ENCODE measurements around the gene RGS6.

Gene RGS6

DNA sequence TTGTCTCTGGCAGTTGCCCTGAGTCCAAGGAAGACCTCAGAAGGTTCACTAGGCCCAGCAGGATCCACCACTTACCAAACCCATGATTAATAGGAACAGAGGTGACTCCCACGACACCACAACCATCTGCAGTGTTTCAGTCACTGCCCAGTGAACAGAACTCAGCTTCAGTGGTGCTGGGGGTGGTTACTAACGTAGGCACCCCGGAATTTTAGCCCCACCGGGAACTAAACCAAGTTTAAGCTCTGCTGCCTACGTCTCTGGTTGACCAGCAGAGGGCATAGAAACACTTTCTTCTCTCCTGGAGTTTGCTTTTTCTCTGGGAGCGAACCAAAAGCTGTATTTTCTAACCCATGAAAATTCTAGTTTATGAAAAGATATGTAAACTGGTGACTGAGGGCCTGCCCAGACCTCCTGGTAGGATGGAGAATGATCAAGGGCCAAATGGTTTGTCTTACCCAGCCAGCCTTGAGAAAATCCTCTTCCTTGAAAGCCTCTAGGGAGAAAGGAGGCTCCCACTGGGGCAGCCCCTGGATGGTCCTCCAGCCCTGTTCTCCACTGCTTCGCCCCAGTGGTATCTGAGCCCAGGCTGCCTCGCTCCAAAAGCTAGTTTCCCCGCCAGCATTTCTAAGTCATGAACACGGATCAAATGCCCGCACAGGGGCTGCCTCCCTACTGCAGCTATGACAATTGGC, 581.9 kb downstream of the RGS6 start:
- peak; percentile 32 for DNase-seq

DNA sequence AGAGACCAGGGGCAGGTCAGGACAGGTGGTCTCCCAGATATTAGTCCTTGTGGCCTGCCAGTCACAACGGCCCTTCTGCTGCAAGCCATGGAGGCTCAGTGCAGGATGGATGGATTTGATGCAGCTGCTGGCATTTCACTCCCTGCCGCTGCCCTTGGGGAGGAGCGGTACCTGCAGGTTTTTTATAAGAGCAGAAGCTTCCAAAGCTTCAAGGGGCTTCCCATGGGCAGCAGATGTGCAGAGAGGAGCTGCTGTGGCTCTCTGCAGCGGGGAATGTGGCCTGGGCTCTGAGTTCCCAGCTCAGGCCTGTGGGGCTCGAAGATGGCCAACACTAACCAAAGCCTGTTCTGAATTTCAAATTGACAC, 582.4 kb downstream of the RGS6 start:
- no peak for DNase-seq

DNA sequence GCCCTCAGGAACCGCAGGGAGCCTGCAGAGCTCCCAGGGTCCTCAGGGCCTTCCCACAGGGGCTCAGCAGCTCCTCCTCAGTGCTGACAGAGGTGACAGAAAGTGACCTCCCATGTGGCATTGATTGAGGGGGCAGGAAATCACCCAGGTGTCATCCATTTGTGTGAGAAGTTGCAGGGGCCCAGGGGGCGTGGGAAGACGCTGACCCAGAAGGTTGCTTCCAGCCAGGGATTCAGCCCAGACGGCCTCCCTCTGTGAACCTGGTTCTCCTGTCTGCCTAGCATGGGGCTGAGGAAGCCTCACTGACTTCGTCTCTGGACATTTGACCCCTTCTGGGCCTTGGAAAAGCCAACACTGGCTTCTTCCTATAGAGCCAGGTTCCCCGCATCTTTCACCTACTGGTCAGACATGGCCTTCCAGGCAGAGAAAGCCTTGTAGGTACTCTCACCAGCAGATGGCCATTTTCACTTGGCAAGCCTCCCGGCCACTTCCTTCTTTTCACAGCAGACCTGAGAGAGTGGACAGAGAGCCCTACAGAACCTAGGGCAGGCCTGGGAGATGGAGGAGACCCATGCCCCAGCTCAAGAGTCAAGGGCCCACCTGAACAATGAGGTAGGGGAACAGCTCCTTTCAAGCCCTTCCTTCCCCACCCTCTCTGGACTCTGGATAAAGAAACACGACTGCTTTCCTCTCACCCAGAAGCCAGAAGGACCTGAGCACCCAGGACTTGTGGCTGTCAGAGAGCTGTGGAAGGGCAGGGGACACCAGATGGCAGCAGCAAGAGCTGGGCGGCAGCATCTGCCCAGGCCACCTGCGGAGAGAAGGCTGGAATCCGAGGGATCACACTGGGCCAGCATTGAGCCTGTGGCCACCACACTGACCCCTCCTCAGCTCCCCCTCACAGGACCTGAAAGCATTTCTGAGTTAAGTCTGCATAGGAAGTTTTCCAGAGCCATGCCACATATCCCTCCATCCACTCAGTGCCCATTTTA, 583.8 kb downstream of the RGS6 start:
- DNase-seq = no peak

DNA sequence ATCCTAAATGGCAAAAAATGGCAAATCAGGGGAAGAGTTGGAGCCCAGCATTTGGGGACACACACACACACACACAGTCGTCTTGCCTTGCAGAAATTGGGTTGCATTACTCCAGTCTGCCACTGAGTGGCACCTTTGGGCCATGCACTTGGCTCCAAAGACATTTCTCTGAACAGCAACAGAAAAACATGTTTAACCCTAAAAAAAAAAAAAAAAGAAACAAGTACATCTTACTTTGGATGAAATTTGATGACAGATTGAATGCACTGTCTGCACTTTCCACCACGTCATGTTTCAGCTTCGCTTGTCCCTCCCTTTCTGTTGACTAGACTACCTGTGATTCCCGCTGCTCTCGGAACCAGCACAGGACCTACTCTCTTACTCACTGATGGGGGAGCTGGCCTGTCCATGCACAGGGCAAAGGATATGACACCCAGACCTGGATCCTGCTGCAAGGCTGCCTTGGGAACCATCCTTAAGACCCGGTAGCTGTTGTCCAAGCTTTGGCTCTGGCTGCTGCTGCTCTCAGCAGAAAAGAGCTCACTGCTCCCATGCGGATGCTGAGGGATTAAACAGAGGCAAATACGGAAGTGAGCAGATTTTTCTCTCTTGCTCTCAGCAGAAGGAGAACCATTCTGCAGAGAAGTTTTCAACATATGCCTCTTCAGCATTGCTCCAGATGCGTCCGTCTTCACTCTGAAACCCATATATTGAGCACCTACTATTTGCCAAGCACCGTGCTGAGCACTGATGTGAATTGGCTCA, 584.9 kb downstream of the RGS6 start:
- peak; percentile 65 for DNase-seq

DNA sequence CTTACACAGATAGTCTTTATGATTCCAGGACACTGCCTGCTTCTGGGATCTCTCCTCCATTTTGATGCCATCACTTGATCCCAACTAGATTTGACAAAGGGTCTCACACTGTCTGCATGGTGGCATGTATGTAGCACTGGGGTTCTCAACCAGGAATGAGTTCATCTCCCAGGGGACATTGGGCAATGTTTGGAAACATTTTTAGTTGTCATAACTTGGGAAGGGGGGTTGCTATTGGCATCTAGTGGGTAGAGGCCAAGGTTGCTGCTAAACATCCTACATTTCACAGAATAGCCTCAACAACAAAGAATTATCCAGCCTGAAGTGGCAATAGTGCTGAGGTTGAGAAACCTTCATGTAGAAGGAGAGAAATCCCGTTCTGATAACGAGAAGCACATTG, 585.5 kb downstream of the RGS6 start:
- no peak for DNase-seq

DNA sequence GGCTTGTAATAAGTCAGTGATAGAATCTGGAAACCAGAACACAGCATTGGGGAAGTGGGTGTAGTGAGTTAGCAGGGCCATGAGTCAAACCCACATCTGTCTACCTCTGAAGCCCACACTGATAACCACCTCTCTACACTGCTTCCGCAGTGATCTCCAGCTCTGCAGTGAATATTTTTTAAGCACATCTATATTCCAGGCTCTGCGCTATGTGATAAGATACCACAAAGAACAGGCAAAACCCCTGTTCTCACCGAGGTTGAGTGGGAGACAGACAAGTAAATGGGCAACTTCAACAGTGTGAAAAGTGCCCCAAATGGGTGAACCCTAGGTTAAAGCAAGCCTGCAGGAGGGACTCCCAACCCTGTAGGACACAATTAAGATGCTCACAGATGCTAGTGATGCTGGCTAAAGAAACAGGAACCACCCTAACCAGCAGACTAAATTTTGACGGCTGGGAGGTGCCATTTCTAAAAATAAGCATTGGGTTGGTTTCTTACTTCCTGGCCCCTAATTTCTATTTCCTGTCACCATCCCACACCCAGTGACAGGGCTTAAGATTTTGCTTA, 586.7 kb downstream of the RGS6 start:
- DNase-seq = peak; percentile 45

DNA sequence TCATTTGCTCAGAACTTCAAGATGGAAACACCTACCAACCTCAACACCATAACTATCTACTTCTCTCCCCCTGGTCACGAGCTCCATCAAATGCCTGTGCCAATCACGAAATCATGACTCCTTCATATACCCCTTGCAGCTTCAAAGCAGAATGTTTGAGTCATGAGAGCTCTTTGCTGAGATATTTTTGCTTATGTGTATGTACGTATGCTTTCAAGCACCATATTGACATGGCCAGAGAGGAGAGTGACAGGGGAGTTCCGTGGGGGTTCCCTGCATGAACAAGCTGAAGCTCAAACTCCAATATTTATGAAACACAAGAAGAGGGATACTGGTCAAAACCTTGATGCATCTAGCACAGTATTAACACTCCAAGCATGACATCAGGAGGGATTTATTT, 587.3 kb downstream of the RGS6 start:
- DNase-seq = no peak

DNA sequence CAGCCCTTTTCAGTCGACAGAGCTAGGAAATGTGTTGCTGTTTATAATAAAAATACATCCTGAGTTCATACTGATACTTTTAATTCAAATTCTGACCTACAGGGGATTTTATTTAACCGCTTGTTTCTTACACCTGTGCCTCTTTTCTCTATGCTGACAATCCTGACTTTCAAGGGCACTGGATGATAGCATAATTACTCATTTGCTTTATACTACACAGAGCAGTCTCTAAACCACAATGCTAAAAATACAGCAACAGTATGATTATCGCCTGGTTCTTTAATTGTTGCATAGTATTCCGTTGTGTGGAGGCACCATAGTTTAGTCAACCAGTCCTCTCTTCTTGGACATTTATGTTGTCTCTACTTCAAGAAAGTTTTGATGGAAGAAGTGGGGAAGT, 588.8 kb downstream of the RGS6 start:
- no peak for DNase-seq

DNA sequence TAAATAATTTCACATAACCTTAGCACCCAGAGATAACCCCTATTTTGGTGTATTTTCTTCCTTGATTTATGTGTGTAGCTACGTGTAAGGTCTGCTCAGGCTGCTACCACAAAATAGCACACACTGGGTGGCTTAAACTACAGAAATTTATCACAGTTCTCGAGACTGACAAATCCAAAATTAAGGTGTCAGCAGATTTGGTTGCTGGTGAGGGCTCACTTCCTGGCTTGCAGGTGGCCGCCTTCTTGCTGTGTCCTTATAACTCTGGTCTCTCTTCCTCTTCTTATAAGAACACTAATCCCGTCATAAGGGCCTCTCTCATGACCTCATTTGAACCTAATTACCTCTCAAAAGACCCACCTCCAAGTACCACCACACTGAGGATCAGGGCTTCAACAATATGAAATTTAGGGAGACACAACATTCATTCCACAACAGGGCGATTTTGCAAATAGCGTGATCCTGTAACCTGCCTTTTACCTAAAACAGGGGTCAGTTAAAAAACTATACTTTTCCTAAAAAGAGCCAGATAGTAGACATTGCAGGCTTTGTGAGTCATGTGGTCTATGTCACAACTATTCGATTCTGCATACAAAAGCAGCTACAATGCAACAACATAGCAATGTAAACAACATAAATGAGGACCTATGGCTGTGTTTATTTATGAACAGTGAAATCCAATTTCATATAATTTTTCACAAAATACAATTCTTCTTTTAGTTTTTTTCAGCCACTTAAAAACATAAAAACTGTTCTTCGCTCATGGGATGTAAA, 589.9 kb downstream of the RGS6 start:
- DNase-seq = no peak

DNA sequence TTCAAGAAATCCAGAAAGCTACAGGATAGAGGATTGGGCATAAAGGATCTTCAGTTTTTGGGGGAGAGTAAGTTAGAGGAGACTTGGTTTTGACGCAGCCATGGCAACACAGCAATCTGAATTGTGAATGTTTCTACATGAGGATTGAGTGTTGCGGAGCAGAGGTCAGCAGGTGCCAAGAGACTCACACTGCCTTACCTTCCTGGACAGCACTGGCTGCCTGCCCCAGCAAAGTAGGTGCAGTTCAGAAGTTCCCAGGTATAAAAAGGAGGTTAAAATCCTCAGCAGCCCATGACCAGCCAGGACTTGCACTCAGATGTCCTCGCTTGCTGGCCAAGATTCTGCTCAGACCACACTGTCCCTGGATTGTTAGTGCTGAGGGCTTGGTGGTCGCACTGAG, 590.6 kb downstream of the RGS6 start:
- DNase-seq = no peak

DNA sequence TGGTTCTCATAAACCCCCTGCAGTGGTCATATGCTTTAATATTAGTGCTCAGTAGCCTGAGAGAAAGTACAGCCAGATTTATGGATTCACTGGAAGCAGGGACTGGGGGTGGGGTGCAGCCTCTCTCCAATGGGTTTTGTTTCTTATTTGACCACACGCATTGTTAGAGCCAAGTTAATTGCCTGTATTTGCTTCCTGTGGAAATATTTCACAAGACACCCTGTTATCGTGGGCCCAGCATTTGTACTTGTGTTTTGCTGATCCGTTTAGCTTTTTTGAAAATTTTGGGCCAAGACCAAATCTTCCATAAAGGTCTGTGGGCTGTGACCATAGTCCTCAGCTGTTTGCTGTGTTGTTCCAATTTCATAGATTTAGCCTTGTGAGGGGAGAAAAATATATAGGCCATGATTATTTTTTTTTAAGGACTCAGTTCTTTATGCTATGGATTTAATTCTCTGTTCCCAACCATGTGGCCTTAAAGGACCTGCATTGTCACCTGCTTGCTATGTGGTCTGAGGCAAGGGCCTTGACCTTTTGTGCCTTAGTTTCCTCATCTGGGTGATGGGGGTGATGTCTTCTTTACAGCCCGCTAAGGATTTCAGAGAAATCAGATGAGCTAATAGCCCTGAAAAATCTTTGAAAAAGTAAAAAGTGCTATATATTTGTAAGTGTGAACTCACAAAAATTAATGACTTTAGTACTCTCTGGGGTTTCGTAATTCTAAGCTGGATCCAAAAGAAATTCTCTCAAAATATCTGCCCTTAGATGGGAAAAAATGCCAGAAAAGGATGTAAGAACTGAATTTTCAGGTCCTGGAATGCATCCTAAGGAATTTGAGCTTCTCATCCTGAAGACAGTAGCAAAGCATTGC, 591.4 kb downstream of the RGS6 start:
- DNase-seq = no peak

DNA sequence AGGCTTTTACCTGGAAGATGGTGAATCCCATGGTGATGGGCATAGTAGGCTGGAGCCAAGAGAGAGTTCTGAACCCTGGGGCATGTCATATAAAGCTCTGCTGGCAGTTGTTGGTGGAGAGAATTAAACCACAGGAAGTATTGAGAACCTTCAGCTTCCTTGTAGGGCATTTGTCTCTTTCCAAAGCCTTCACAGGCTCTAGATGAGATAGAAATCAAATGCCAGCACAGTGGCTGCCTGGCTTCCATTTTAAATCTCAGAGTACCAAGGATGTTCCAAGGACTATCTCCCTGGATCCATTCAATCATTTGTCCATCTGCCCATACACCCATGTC, 592.0 kb downstream of the RGS6 start:
- DNase-seq = no peak

DNA sequence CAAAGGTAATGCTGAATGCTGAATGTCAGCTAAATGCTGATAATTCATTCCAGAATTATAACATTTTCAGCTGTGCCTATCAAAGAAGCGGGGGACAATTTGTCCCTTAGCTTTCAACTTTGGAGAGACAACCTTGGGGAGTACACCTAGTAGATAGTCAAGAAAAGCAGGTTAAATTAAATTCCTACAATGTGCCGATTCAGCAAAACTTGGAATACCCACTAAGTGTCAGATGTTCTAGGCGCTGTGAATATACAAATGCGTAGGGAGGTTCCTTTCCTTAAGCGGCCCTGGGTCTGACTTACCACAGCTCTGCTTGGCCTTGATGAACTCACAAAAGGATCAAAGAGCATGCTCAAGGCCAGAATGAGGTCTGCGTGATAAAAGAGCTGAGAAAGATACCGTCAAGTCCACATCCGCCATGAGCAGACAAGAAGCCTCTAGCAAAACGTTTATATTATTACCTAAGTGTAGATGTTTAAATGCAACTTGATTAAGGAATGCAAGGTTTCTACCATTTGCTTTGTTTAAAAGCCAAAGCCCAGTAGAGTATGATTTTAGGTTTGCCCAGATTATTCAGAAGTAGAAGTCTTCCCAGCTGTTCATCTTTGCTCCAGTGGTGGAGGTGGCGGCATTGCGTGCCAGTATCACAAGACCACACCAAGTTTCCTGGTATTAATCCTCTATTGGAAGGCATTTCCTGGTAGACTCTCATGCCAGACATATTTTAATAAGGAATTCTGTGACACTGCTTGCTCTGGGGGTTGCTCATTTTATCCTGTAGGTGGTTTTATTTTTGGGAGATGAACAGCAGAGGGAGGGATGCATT, 593.1 kb downstream of the RGS6 start:
- no peak for DNase-seq

DNA sequence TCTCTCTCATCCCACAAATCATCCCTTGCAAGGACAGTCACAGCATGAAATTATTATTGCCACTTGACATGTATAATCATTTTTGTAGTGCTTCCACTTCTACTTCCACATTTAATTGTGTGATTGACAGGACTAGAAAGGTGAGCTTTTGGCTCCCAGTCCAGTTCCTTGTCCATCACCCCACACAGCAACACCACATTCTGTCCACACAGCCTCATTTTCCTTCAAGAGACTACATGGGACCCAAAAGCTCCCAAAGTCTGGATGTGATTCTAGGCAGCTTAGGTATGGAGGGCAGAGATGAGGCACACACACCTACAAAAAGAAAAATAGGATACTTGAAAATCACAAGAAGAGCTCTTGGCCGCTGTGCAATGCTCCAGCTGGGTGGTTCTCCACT, 595.4 kb downstream of the RGS6 start:
- DNase-seq = no peak

DNA sequence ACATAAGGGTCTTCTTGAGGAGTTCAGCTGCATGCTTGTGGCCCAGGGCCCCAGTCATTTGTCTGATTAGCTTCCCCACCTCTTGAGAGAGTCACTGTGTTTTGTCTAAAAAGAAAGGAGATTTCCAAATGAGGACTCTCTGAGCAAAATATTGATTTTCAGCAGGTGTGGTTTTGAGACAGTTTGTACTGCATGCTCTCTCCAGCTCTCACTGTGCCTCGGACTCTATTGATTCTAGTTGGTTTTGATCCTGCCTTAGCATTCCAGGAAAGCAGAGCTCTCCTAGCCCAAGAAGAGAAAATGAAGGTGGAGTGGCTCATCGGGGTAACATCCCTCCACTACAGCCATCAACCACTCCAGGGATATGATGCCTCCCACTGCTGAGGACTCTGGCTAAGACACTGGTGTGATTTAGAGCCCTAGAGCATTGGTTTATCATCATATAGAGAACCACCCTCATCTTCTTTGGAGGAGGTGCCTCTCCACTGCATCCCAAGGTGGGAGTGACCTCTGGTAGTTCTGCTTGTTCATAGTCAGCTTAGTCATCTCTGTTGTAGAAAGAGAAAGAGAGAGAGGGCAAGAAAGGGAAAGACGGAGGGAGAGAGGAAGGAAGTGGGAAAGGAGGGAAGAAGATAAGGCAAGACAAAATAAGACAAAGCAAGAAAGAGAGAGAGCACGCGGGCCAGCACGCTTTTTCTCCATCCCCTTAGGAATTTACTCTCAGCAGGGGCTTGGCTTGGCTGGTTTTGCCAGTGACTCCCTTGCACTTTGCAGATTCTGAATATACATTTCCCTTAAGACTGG, 596.0 kb downstream of the RGS6 start:
- no peak for DNase-seq

DNA sequence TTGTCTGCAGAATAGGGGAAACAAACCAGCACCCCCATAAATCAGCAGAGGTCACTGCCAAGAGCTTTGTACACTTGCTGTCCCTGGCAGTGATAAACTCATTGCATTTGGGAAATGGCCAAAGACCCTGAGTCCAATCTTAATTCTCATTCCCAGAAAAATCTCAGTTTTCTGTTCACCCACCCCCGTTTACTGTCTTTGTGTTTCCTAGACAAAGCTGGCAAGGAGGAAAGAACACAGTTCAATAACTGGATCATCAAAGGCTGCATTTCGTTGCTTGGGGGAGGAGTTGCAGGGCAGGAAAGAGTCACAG, 596.6 kb downstream of the RGS6 start:
- no peak for DNase-seq

DNA sequence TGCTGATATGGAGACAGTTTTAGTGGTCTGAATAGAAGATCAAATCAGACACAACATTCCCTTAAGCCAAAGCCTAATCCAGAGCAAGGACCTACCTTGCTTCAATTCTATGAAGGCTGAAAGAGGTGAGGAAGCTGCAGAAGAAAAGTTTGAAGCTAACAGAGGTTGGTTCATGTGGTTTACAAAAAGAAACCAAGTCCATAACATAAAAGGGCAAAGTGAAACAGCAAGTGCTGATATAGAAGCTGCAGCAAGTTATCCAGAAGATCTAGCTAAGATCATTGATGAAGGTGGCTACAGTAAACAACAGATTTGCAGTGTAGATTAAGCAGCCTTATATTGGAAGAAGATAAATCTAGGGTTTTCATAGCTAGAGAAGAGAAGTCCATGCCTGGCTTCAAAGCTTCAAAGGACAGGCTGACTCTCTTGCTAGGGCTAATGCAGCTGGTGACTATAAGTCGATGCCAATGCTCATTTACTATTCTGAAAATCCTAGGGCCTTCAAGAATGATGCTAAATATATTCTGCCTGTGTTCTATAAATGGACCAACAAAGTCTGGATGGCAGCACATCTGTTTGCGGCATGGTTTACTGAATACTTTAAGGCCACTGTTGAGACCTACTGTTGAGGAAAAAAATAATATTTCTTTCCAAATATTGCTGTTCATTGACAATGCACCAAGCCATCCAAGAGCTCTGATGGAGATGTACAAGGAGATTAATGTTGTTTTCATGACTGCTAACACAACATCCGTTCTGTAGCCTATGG, 600.6 kb downstream of the RGS6 start:
- no peak for DNase-seq

DNA sequence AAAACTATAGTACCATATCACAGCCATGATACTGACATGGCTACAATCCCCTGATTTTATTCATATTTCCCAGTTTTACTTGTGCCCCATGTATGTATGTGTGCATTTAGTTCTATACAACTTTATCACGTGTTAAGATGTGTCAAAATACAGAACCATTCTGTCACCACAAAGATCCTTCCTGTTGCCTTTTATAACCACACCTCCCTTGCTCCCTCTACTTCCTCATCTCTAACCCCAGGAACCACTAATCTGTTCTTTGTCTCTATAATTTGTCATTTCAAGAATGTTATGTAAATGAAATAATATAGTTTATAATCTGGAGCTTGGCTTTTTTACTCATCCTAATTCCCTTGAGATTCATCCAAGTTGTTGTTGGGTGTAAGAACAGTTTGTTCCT, 603.3 kb downstream of the RGS6 start:
- DNase-seq = peak; percentile 6

DNA sequence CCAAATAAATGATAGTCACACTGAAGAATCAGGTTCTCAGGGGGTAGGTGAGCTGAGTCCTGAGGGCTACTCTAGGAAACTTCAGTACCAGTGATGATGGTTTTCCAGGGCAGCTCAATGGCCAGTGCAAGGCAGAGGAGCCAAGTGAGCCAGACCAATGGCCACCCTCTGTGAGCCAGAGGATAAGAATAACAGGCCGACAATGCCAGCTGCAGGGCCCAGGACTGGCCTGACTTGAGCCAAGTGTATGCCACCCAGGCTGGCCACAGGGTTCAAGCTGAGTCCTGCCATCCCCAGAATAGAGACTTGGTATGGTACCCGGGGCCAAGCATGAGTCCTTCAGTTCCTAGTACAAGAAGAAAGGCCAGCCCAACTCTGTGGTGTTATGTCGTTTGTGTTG, 606.2 kb downstream of the RGS6 start:
- DNase-seq = no peak

All from hematopoietic multipotent progenitor cell treated with erythropoietin and hydrocortisone succinate and interleukin-3 and kit ligand, for 8 days (in vitro differentiated cells).